GM12891 (cell line): Measurements from ENCODE around the gene DNAH17.

ENCODE experiments used
- PAX5 ChIP-seq: IDR thresholded peaks from 2 replicates; pipeline ENCODE4 v1.6.1; 2011; ENCODE audit warnings: low read length, moderate library complexity, mild to moderate bottlenecking; ENCODE audit not compliant: insufficient read depth, severe bottlenecking
- POLR2A ChIP-seq: IDR thresholded peaks from 2 replicates; pipeline ENCODE4 v1.6.1; 2011; ENCODE audit warnings: low read depth, low read length, control low read depth
- POLR2AphosphoS5 ChIP-seq: IDR thresholded peaks from 2 replicates; pipeline ENCODE4 v1.6.1; 2011; ENCODE audit warnings: low read depth, low read length, control low read depth
- POU2F2 ChIP-seq: IDR thresholded peaks from 2 replicates; pipeline ENCODE4 v1.6.1; 2011; ENCODE audit warnings: low read depth, mild to moderate bottlenecking, control low read depth, low read length, moderate library complexity
- TAF1 ChIP-seq: IDR thresholded peaks from 2 replicates; pipeline ENCODE4 v1.6.1; 2011; ENCODE audit warnings: low read depth, low read length, control low read depth

- TF ChIP-seq POLR2A (no peak), POLR2AphosphoS5 (no peak), TAF1 (no peak), PAX5 (no peak), POU2F2 (no peak)
Measured at GRCh38 chr17:78558181-78558850, 18.9 kb downstream of the DNAH17 start.
